DOHH2 (cell line): ENCODE measurements around the gene NKIRAS1.
"Not testable (repeated sequence)": the region's sequence is repeated elsewhere in the genome, so short reads cannot be mapped to it uniquely, and the experiment has no call there.

Experiments used
- H3F3A ChIP-seq: fragments of 200-600 bp; sonication (generic), shearing (Covaris generic); 2 replicates; pipeline ENCODE4 v1.6.0; 2016; ENCODE audit warnings: antibody characterized with exemption, mild to moderate bottlenecking; ENCODE audit not compliant: control insufficient read depth, insufficient read depth
- H3K27ac ChIP-seq: fragments of 200-600 bp; sonication (generic); 2 replicates; pipeline ENCODE4 v1.5.1; 2014; ENCODE audit warnings: low read depth, mild to moderate bottlenecking, low read length, moderate library complexity
- H3K27me3 ChIP-seq: fragments of 200-600 bp; sonication (generic); 2 replicates; pipeline ENCODE4 v1.6.1; 2014; ENCODE audit warnings: mild to moderate bottlenecking, low read length, mixed read lengths; ENCODE audit not compliant: control insufficient read depth
- H3K36me3 ChIP-seq: fragments of 200-600 bp; sonication (generic); 2 replicates; pipeline ENCODE4 v1.6.1; 2014; ENCODE audit warnings: mild to moderate bottlenecking, low read length, moderate library complexity, mixed read lengths; ENCODE audit not compliant: control insufficient read depth
- H3K4me1 ChIP-seq: fragments of 200-600 bp; sonication (generic); 2 replicates; pipeline ENCODE4 v1.6.1; 2014; ENCODE audit warnings: mild to moderate bottlenecking, low read length, mixed read lengths; ENCODE audit not compliant: control insufficient read depth
- H3K4me2 ChIP-seq: fragments of 200-600 bp; sonication (generic); 2 replicates; pipeline ENCODE4 v1.6.0; 2014; ENCODE audit warnings: mild to moderate bottlenecking, low read length, moderate library complexity
- H3K4me3 ChIP-seq: fragments of 200-600 bp; sonication (generic); 2 replicates; pipeline ENCODE4 v1.5.1; 2014; ENCODE audit warnings: mild to moderate bottlenecking, low read length, mixed read lengths
- H3K79me2 ChIP-seq: fragments of 200-600 bp; sonication (generic); 2 replicates; pipeline ENCODE4 v1.6.1; 2014; ENCODE audit warnings: mild to moderate bottlenecking, low read length, mixed read lengths; ENCODE audit not compliant: control insufficient read depth
- H3K9me2 ChIP-seq: fragments of 200-600 bp; sonication (generic); replicated peaks from 2 replicates; pipeline ENCODE4 v1.6.1; 2014; ENCODE audit warnings: mild to moderate bottlenecking, low read length, mixed read lengths; ENCODE audit not compliant: control insufficient read depth
- H3K9me3 ChIP-seq: fragments of 200-600 bp; sonication (generic); 2 replicates; pipeline ENCODE4 v1.6.1; 2014; ENCODE audit warnings: antibody characterized with exemption, low read length, mixed read lengths; ENCODE audit not compliant: control insufficient read depth, insufficient read depth
- H4K20me1 ChIP-seq: fragments of 200-600 bp; sonication (generic); 2 replicates; pipeline ENCODE4 v1.6.0; 2014; ENCODE audit warnings: low read depth, mild to moderate bottlenecking, antibody characterized with exemption, low read length, moderate library complexity; ENCODE audit not compliant: control insufficient read depth, insufficient read depth
- EZH2phosphoT487 ChIP-seq: fragments of 200-600 bp; sonication (generic); IDR thresholded peaks from 2 replicates; pipeline ENCODE4 v1.6.1; 2017; ENCODE audit warnings: borderline replicate concordance, mild to moderate bottlenecking, antibody characterized with exemption, low read length, moderate library complexity, mixed read lengths
- TF ChIP-seq, protein P1 (sequence below): fragments of 200-600 bp; sonication (generic); IDR thresholded peaks from one replicate; pipeline ENCODE4 v1.5.1; 2014; ENCODE audit warnings: antibody characterized with exemption, mild to moderate bottlenecking, low read depth, low read length; ENCODE audit not compliant: poor library complexity, severe bottlenecking

NKIRAS1 gene

DNA sequence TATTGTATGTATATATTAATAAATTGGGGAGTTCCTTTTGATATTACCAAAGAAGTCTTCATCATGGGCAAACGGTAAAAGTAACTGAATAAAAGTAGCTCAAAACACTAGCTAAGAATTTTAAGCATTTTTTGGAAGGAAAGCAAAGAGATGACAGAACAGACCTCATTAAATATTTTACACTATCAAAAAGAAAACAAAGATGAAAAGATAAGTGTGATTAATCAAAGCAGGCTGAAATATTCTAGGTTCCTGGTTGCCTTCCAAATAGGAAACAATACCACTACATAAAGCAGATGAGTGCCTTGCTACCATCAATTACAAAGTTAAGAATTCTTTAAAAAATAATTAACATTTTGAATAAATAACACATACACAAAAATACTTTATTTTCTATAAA lies 3.6 kb downstream of the NKIRAS1 start:
- H3K79me2 ChIP-seq = peaks cover 41% of the 10 kb centered on the region

DNA sequence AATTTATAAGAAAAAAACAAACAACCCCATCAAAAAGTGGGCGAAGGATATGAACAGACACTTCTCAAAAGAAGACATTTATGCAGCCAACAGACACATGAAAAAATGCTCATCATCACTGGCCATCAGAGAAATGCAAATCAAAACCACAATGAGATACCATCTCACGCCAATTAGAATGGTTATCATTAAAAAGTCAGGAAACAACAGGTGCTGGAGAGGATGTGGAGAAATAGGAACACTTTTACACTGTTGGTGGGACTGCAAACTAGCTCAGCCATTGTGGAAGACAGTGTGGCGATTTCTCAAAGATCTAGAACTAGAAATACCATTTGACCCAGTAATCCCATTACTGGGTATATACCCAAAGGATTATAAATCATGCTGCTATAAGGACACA lies 4.5 kb downstream of the NKIRAS1 start:
- H3K79me2 ChIP-seq = peaks cover 33% of the 10 kb centered on the region

More for the DNA sequence above, 3.6 kb downstream of the NKIRAS1 start:
- Histone ChIP-seq H3K4me1 (peaks cover 27% of the 10 kb centered on the region), H3K27me3 (no peaks in the 10 kb centered on the region), H3K4me2 (no peak overlapping the region), H4K20me1 (peaks cover 5% of the 10 kb centered on the region), H3K4me3 (no peak overlapping the region), H3K9me2 (no peaks in the 10 kb centered on the region), H3F3A (peaks cover 5% of the 10 kb centered on the region), H3K36me3 (peaks cover 17% of the 10 kb centered on the region), H3K27ac (no peak overlapping the region), H3K9me3 (no peaks in the 10 kb centered on the region)
- no peak for TF ChIP-seq EZH2phosphoT487
- TF ChIP-seq, protein P1, sequence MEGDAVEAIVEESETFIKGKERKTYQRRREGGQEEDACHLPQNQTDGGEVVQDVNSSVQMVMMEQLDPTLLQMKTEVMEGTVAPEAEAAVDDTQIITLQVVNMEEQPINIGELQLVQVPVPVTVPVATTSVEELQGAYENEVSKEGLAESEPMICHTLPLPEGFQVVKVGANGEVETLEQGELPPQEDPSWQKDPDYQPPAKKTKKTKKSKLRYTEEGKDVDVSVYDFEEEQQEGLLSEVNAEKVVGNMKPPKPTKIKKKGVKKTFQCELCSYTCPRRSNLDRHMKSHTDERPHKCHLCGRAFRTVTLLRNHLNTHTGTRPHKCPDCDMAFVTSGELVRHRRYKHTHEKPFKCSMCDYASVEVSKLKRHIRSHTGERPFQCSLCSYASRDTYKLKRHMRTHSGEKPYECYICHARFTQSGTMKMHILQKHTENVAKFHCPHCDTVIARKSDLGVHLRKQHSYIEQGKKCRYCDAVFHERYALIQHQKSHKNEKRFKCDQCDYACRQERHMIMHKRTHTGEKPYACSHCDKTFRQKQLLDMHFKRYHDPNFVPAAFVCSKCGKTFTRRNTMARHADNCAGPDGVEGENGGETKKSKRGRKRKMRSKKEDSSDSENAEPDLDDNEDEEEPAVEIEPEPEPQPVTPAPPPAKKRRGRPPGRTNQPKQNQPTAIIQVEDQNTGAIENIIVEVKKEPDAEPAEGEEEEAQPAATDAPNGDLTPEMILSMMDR = no peak

DNA sequence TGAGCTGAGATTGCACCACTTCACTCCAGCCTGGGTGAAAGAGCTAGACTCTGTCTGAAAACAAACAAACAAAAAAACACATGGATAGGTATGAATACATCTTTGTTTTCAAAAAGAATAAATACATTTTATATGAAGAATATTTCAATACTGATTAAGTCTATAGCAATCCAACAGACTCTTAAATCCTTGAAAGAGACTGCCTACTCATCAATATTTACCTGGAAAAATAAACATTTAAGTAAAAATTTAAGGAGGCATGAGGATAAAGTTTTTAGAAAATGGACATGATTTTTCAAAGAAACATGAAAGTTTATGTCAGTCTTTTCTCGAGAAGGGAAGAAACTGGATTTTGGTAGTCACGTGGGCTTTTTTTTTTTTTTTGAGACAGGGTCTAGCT lies 5.4 kb downstream of the NKIRAS1 start:
- H3K36me3 ChIP-seq = peaks cover 10% of the 10 kb centered on the region
- no peaks in the 10 kb centered on the region for H4K20me1 ChIP-seq
- no peaks in the 10 kb centered on the region for H3K9me3 ChIP-seq
- no peaks in the 10 kb centered on the region for H3F3A ChIP-seq
- TF ChIP-seq EZH2phosphoT487 = no peak
- TF ChIP-seq, protein P1 = no peak
- no peak overlapping the region for H3K27ac ChIP-seq
- H3K27me3 ChIP-seq = no peaks in the 10 kb centered on the region
- peaks cover 27% of the 10 kb centered on the region for H3K79me2 ChIP-seq
- no peak overlapping the region for H3K4me2 ChIP-seq
- no peaks in the 10 kb centered on the region for H3K9me2 ChIP-seq
- H3K4me3 ChIP-seq = no peak overlapping the region
- peaks cover 25% of the 10 kb centered on the region for H3K4me1 ChIP-seq

More for the DNA sequence above, 4.5 kb downstream of the NKIRAS1 start:
- Histone ChIP-seq H3K36me3 (peaks cover 10% of the 10 kb centered on the region), H3K4me1 (peaks cover 25% of the 10 kb centered on the region)
- not testable (repeated sequence) for H3K27me3 ChIP-seq, H3K9me2 ChIP-seq, H3K9me3 ChIP-seq, H3K4me2 ChIP-seq, H3K4me3 ChIP-seq, H3K27ac ChIP-seq, H3F3A ChIP-seq, H4K20me1 ChIP-seq

DNA sequence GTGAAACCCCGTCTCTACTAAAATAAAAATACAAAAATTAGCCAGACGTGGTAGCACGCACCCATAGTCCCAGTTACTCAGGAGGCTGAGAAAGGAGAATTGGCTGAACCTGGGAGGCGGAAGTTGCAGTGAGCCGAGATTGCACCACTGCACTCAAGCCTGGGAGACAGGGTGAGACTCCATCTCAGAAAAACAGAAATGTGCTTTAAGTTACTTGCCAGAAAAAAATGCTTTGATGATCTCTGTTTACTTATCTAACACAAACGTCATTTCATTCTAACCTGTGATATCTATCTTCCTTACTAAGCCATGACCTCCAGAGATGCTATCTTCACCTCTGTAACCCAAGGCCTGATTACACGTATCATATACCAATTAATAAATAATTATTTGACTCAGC lies 7.4 kb downstream of the NKIRAS1 start:
- no peak overlapping the region for H3K27ac ChIP-seq
- H4K20me1 ChIP-seq = no peaks in the 10 kb centered on the region
- no peaks in the 10 kb centered on the region for H3K27me3 ChIP-seq
- H3K79me2 ChIP-seq = peaks cover 7% of the 10 kb centered on the region
- H3K4me3 ChIP-seq = no peak overlapping the region
- no peaks in the 10 kb centered on the region for H3K9me3 ChIP-seq
- no peaks in the 10 kb centered on the region for H3F3A ChIP-seq
- H3K36me3 ChIP-seq = peaks cover 10% of the 10 kb centered on the region
- H3K9me2 ChIP-seq = no peaks in the 10 kb centered on the region
- H3K4me2 ChIP-seq = no peak overlapping the region
- H3K4me1 ChIP-seq = peaks cover 6% of the 10 kb centered on the region; the same call in 1 of the 2 replicates
- no peak for TF ChIP-seq EZH2phosphoT487
- TF ChIP-seq, protein P1 = no peak
